Measurements from ENCODE around the gene ARHGAP26.
"Not testable (repeated sequence)": the region's sequence is repeated elsewhere in the genome, so short reads cannot be mapped to it uniquely, and the experiment has no call there.

Gene ARHGAP26

GRCh38 chr5:143101725-143102386, 331.7 kb downstream of the ARHGAP26 start:
- DNase-seq: no peak

DNA sequence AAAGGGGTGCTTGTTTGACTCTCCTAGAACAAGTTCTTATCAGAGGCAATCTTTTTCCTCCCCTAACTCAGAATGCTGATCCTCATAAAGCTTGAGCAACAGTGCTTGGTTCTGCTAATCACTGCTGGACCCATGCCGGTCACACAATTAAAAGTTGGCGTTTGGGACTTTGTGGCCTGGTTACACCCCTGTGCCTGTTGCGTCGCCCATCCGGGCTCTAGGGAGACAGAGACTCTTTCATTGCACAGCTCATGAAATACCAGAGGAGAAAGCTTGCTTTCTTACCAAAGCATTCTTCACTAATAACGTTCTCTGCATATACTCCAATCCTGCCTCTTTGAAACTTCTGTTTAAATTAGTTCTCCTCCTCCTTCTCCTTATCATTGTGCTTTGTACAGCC, 332.2 kb downstream of the ARHGAP26 start:
- DNase-seq: no peak

GRCh38 chr5:143105216-143105905, 335.2 kb downstream of the ARHGAP26 start:
- DNase-seq: no peak

DNA sequence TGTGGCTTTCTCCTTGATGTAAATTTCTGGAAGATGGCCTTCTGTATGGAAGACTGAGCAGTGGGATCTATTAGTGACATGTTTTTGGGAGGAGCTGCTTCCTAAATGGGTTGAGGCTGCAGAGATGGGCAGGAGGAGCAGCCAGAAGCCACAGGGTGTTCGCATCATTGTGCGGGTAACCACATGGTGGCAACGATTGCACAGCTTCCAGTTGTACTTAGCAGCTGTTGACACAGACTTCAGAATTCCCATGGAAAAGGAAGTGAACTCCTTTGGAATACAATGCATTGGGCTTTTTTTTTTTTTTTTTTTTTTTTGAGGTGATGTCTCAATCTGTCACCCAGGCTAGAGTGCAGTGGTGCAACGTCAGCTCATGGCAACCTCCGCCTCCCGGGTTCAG, 336.0 kb downstream of the ARHGAP26 start:
- DNase-seq: peak; percentile 75

GRCh38 chr5:143108498-143109128, 338.4 kb downstream of the ARHGAP26 start:
- no peak for DNase-seq

GRCh38 chr5:143110591-143110990, 340.4 kb downstream of the ARHGAP26 start:
- DNase-seq: no peak

DNA sequence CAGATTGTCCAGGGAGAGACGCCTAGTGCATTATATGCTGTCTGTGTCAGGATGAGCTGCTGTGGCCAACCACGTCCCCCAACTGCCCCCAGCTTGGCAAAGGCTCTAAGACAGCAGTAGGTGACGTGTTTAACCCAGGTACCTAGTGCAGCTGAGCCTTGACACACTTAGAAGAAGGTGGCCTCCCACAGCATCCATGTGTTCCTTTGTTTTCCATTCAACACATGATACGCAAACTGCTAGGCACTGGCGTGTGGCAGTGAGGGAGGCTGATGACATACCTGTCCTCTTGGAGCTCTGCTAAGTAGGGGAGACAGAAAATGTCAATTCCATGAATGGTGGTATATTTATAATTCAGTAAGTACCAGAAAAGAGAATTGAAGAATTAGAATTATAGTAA, 341.6 kb downstream of the ARHGAP26 start:
- no peak for DNase-seq

DNA sequence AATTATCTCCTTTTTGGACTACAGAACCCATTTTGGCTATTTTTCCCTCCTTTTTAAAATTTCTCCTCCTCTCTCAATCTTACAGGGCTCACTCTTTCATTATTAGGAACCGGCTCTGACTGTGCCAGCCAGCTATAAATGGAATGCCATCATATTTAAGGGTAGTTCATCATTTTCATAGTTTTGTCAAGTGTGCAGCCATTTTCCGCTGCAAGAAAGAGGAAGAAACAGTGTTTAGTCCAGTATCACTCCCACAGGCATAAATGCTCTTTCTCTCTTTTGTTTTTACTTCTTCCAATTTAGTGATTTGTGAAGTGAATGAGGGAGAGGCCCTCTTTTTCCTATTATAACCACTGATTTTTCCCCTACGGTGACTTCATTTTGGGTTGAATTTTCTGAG, 343.3 kb downstream of the ARHGAP26 start:
- DNase-seq: no peak

- DNase-seq: no peak
Measured at GRCh38 chr5:143114481-143114880, 344.3 kb downstream of the ARHGAP26 start.

DNA sequence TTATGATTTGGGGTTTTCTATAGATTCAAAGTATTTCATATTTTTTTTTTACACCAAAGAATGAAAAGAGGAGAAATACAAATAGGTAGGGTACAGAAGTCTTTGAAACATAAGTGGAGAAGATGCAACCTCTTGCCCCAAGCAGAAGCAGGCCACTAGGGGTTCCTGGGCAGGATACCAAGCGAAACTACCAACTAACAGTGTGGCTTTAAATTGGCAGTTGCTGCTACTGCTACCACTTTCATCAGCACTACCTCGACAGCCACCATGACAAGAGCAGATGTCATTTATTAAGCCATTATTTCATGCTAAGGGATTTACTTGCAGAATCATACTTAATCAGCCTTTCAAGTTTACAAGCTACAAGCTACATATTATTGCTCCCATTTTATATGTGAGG, 345.2 kb downstream of the ARHGAP26 start:
- no peak for DNase-seq

GRCh38 chr5:143116814-143117213, 346.6 kb downstream of the ARHGAP26 start:
- no peak for DNase-seq

- DNase-seq: no peak
Measured at GRCh38 chr5:143117821-143118220, 347.6 kb downstream of the ARHGAP26 start.

DNA sequence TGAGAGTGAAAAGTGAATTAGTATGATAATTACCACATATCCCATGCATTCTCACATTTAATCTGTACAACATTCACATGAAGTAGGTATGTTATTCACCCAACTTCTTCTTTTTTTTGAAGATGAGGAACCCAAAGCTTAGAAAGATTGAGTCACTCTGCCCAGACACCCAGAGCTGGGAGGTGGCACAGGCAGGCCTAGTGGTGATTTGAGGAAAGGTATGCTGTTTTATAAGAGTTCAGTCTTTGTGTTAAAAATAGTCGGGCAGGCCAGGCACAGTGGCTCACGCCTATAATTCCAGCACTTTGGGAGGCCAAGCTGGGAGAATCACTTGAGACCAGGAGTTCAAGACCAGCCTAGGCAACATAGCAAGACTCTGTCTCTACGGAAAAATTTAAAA, 348.0 kb downstream of the ARHGAP26 start:
- no peak for DNase-seq

- DNase-seq: not testable (repeated sequence)
Measured at GRCh38 chr5:143118818-143119217, 348.6 kb downstream of the ARHGAP26 start.

- DNase-seq: no peak
Measured at GRCh38 chr5:143119291-143119769, 349.2 kb downstream of the ARHGAP26 start.

DNA sequence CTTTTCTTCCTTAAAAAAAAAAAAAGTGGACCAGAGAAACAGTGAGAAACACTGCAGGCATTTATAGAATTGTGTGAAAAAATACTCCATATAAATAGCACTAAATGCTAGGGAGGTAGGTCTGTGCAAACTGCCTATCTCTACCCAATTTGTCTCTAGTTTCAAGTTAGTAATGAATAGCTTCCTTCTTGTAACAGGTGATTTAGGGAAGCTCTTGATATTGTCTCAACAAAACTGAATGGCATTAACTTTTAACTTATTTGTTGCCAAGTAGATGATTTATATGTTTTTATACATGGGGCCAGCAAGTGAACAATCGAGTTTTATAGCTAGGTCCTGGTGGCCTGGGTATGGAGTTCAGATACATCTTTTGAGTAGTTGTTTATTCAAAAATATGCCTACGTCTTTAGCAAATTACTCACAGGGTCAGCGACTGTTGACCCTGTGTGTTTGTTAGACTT, 349.7 kb downstream of the ARHGAP26 start:
- no peak for DNase-seq

DNA sequence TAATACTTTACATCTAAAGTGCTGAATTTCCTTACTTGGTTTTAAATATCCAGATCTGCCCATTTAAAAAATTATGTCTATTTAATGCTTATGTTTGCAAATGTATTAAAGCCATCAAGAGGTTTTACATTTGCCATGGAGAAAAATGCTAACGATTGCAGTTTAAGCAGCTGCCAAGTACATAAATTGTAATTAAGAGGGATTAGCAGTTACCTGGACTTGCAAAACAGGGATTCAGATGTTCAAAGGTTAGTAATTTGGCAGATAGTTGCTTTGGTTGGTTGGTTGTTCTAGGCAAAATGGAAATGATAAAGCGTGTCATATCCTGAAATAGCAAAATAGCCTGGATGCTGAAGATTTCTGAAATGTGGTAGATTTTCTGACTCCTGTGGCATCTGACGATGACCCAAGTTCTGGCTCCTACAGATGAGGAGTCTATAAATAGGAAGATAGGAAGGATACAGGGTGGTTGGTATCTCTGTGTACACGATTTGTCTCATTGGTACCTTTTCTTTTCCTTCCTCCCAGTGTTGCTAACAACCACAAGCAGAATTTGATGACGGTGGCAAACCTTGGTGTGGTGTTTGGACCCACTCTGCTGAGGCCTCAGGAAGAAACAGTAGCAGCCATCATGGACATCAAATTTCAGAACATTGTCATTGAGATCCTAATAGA, 350.4 kb downstream of the ARHGAP26 start:
- DNase-seq: no peak

DNA sequence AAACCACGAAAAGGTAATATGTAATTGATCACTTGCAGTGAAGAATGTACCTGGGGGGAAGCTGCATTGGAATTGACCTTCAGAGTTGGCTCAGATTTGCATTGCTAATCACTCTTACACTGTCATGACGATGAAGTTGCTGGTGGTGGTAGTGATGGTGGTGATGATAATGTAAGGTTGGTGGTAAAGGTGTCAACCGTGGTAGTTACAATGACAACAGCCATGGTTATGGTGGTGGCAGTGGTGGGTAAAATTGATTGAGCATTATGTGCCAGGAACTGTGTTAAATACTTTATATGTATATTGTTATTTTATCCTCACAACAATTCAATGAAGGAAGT, 350.9 kb downstream of the ARHGAP26 start:
- no peak for DNase-seq

DNA sequence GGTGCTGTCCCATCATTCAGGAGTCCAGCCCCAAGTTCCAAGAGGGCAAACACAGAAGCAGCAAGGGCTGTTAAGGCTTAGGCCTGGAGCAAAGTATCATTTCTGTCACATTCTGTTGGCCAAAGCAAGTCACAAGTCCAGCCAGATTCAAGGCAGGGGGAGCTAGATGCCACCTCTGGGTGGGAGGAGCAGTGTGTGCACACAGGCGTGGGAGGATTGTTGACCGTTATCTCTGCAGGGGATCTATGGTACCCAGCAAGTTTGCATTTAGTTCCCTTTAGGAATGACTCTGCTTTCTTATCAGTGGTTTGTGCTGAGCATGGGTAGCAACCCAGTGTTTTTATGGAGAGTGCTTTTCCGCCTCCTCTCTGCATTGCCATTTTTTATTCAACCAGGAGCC, 354.4 kb downstream of the ARHGAP26 start:
- DNase-seq: no peak

- DNase-seq: no peak
Measured at GRCh38 chr5:143126174-143127019, 356.2 kb downstream of the ARHGAP26 start.

GRCh38 chr5:143128412-143129071, 358.4 kb downstream of the ARHGAP26 start:
- DNase-seq: peak; percentile 60

- no peak for DNase-seq
Measured at GRCh38 chr5:143129203-143129602, 359.0 kb downstream of the ARHGAP26 start.

All from fibroblast of skin of right quadriceps (primary cell).